Measurements from ENCODE around the gene BBOX1.
A peak's percentile ranks its signal among the peaks of the same experiment; 100 is the strongest.
"Not testable (repeated sequence)": the region's sequence is repeated elsewhere in the genome, so short reads cannot be mapped to it uniquely, and the experiment has no call there.

The BBOX1 gene

DNA sequence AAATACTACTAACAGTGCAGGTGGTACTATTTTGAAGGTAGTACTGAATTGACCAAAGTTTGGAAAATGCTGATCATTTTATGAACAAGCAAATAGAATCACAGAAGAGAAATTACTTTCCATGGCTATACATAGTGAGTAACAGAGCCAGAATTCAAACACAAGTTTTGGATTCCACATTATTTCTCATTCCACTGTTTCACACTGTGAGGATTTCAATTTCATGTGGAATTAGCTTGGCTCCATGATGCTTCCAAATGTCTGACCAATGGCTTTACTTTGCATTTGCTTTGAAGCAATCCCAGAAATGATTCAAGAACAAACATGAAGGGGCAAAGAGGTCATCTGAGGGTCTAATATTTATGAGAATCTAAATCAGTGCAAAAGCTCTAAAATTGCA is 98.1 kb downstream of the BBOX1 start:
- no peak for DNase-seq

- DNase-seq: no peak
Observed at GRCh38 chr11:27139742-27140367, 99.2 kb downstream of the BBOX1 start.

DNA sequence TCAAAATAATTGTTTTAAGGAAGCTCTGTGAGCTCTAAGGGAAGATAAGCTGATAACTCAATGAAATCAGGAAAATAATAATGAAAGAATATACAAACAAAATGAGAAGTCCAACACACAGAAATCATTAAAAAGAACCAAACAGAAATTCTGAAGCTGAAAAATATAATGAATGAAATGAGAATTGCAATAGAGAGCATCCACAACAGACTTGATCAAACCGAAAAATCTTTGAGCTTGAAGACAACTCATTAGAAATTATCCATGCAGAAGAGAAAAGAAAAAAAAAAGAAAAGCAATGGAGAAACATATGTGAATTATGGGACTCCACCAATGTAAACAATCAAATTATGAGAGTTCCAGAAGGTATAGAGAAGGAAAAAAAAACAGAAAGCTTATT is 101.0 kb downstream of the BBOX1 start:
- DNase-seq: no peak

DNA sequence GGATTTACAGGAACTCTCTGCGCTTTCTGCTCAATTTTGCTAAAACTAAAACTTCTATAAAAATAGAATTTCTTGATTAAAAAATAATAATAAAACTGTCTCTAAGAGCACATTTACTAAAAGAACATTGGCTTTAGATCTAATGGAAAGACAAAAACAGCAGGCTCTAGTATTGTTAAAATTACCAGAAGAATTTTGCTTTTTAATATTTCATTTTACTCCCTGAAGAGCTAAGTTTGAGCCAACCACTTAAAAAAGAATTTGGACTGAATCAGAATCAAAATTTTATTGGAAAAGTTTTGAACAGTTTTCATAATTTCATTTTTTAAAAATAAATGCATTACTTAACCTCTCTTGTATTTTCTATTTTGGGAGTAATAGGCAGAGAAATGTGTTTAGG is 107.3 kb downstream of the BBOX1 start:
- no peak for DNase-seq

- DNase-seq: no peak
Observed at GRCh38 chr11:27148506-27148905, 107.9 kb downstream of the BBOX1 start.

- DNase-seq: no peak
Observed at GRCh38 chr11:27150098-27150497, 109.5 kb downstream of the BBOX1 start.

GRCh38 chr11:27153136-27153535 is 112.5 kb downstream of the BBOX1 start:
- DNase-seq: no peak

DNA sequence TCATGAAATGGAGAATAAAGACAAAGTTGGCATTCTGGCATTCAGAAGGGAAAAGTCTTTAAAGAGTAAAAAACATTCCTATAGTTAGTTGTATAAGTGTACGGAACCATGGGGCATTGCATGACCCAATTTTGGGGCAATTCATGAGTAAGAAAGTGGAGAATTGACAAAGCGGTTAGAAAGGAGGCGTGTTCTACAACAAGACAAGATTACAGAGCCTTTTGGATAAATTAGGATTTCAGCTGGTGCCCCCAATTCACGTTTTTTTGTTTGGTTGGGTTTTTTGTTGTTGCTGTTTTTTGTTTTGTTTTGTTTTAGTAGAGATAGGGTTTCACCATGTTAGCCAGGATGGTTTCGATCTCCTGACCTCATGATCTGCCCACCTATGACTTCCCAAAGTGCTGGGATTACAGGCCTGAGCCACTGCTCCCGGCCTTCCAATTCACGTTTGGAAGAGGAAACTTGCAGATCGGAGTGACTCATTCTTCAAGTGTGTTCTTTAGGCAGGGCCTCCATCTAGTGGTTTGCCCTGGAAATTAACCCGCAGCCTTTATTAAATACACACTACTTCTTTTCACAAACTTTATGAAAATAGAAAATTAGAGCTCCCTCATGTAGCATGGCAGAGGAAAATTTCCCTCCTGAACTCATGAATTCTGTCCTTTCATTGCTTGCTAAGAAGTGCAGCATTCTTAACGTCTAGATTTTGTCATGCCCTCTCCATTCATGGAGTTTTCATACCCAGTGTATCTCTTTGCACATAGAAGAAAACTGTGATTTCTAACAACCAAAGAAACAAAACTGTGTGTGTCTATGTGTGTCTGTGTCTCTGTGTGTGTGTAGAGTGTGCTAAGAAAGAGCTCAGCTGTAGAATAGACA is 118.1 kb downstream of the BBOX1 start:
- DNase-seq: peak; percentile 69

DNA sequence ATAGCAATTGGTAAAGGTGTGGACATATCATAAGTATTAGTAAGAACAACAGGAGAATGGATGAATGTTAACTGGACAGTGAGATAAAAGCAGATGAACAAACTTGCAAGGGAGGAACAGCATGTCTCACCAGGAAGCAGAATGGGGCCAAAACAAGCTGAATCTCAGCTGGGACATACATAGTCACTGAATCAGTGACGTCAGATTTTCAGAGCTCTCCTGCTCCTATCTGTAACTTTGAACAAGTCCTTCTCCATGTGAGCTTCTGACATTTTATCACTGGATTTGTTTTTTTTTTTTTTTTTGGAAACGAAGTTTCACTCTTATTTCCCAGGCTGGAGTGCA is 118.7 kb downstream of the BBOX1 start:
- DNase-seq: no peak

DNA sequence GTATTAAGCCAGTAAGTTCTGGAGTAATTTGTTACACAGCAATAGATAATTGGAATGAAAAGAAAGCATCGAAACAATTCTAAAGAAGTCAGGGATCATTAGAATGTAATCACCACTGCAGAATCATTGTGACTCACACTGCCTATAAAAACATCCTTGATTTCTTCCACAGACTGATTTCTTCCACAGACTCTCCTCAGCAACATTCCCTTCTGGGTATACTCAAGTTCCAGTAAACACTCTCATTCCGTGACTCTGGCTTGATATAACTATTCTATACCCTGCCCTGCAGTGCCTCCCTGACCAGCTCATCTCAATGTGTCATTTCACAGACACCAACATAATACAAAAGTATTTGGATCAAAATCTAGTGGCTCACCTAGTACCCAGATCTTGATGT is 120.5 kb downstream of the BBOX1 start:
- no peak for DNase-seq

- no peak for DNase-seq
Observed at GRCh38 chr11:27162237-27162636, 121.6 kb downstream of the BBOX1 start.

GRCh38 chr11:27166130-27166529 is 125.5 kb downstream of the BBOX1 start:
- no peak for DNase-seq

GRCh38 chr11:27171376-27171958 is 130.9 kb downstream of the BBOX1 start:
- DNase-seq: no peak

- DNase-seq: no peak
Observed at GRCh38 chr11:27173545-27173944, 132.9 kb downstream of the BBOX1 start.

DNA sequence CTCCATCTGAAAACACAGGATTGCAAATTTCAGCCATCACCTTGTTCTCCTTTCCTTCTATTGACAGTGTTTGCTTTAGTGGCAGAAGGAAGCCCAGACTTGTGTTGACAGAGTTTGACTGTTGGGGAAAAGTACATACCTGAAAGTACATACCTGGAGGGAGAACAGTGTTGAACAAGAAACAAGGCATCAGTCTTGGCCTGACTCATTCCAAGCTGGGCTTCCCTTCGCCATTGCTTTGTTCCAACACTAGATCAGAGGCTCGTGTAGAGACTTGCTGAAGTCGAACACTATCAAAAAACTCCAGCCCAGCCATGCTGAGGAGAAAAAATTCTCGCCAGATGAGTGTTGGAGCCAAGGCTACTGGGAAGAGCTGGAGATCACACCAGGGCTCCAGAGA is 133.4 kb downstream of the BBOX1 start:
- no peak for DNase-seq

DNA sequence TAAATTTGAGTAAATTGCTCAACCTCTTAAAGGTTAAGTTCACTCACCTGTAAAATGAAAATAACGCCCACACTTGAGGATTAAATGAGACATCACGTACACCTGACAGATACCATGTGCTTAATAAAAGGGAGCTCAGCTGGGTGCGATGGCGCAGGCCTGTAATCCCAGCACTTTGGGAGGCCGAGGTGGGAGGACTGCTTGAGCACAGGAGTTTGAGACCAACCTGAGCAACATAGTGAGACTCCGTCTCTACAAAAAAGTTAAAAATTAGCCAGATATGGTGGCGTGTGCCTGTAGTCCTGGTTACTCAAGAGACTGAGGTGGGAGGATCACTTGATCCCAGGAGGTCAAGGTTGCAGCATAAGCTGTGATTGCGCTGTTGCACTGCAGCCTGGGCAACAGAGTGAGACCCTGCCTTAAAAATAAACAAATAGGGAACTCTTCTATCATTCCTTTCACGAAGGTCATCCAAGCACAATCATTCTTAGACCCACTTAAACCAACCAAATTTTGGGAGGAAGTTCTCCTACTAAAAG is 134.1 kb downstream of the BBOX1 start:
- DNase-seq: no peak

DNA sequence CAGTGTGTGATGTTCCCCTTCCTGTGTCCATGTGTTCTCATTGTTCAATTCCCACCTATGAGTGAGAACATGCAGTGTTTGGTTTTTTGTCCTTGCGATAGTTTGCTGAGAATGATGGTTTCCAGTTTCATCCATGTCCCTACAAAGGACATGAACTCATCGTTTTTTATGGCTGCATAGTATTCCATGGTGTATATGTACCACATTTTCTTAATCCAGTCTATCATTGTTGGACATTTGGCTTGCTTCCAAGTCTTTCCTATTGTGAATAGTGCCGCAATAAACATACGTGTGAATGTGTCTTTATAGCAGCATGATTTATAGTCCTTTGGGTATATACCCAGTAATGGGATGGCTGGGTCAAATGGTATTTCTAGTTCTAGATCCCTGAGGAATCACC is 134.9 kb downstream of the BBOX1 start:
- DNase-seq: not testable (repeated sequence)
